BLaER1 (cell line): ENCODE measurements around the gene GPAT2.
"Not testable (repeated sequence)": the region's sequence is repeated elsewhere in the genome, so short reads cannot be mapped to it uniquely, and the experiment has no call there.

Experiments used
- H3K27ac ChIP-seq: shearing (Covaris generic); formaldehyde crosslinking; 2 replicates; pipeline ENCODE4 v1.8.1; 2022
- H3K27me3 ChIP-seq: shearing (Covaris generic); formaldehyde crosslinking; 2 replicates; pipeline ENCODE4 v1.8.1; 2022
- H3K36me3 ChIP-seq: shearing (Covaris generic); formaldehyde crosslinking; 2 replicates; pipeline ENCODE4 v1.8.1; 2022
- H3K4me1 ChIP-seq: shearing (Covaris generic); formaldehyde crosslinking; 2 replicates; pipeline ENCODE4 v1.8.1; 2022
- H3K4me2 ChIP-seq: shearing (Covaris generic); formaldehyde crosslinking; 2 replicates; pipeline ENCODE4 v1.8.1; 2022
- H3K4me3 ChIP-seq: shearing (Covaris generic); formaldehyde crosslinking; 2 replicates; pipeline ENCODE4 v1.8.1; 2022
- H3K9ac ChIP-seq: shearing (Covaris generic); formaldehyde crosslinking; 2 replicates; pipeline ENCODE4 v1.8.1; 2022
- H3K9me3 ChIP-seq: shearing (Covaris generic); formaldehyde crosslinking; 2 replicates; pipeline ENCODE4 v1.8.1; 2022
- H4K20me1 ChIP-seq: shearing (Covaris generic); formaldehyde crosslinking; 2 replicates; pipeline ENCODE4 v1.8.1; 2022
- Cebpa-rat ChIP-seq: shearing (Covaris generic); IDR thresholded peaks from 2 replicates; pipeline ENCODE4 v1.8.1; 2022

Gene GPAT2

GRCh38 chr2:96055830-96056229 lies 21.1 kb upstream of the GPAT2 start:
- H4K20me1 ChIP-seq, H3K4me2 ChIP-seq, H3K36me3 ChIP-seq, H3K9me3 ChIP-seq, H3K4me3 ChIP-seq, H3K9ac ChIP-seq, H3K4me1 ChIP-seq, H3K27me3 ChIP-seq, H3K27ac ChIP-seq: not testable (repeated sequence)

GRCh38 chr2:96054537-96054936 lies 19.8 kb upstream of the GPAT2 start:
- H3K4me1 ChIP-seq, H3K9ac ChIP-seq, H3K9me3 ChIP-seq, H3K27ac ChIP-seq, H4K20me1 ChIP-seq, H3K36me3 ChIP-seq, H3K4me3 ChIP-seq, H3K4me2 ChIP-seq, H3K27me3 ChIP-seq: not testable (repeated sequence)

GRCh38 chr2:96053385-96053784 lies 18.7 kb upstream of the GPAT2 start:
- not testable (repeated sequence) for H3K4me2 ChIP-seq, H3K4me1 ChIP-seq, H3K27me3 ChIP-seq, H3K9ac ChIP-seq, H3K4me3 ChIP-seq, H3K27ac ChIP-seq, H3K9me3 ChIP-seq, H3K36me3 ChIP-seq, H4K20me1 ChIP-seq

GRCh38 chr2:96052632-96053031 lies 17.9 kb upstream of the GPAT2 start:
- not testable (repeated sequence) for H3K4me1 ChIP-seq, H3K27me3 ChIP-seq, H3K9me3 ChIP-seq, H3K4me2 ChIP-seq, H3K9ac ChIP-seq, H4K20me1 ChIP-seq, H3K36me3 ChIP-seq, H3K27ac ChIP-seq, H3K4me3 ChIP-seq

GRCh38 chr2:96049917-96050262 lies 15.2 kb upstream of the GPAT2 start:
- H3K36me3 ChIP-seq, H3K27ac ChIP-seq, H3K9ac ChIP-seq, H3K9me3 ChIP-seq, H3K4me2 ChIP-seq, H3K27me3 ChIP-seq, H4K20me1 ChIP-seq, H3K4me1 ChIP-seq, H3K4me3 ChIP-seq: not testable (repeated sequence)

GRCh38 chr2:96049049-96049916 lies 14.6 kb upstream of the GPAT2 start:
- H3K27ac ChIP-seq, H3K4me1 ChIP-seq, H3K4me2 ChIP-seq: not testable (repeated sequence)

GRCh38 chr2:96035554-96035953 lies 838 bp upstream of the GPAT2 start:
- H4K20me1 ChIP-seq, H3K4me2 ChIP-seq, H3K9ac ChIP-seq, H3K27ac ChIP-seq, H3K4me3 ChIP-seq, H3K4me1 ChIP-seq, H3K36me3 ChIP-seq, H3K27me3 ChIP-seq, H3K9me3 ChIP-seq: not testable (repeated sequence)

More at GRCh38 chr2:96049049-96049916, 14.6 kb upstream of the GPAT2 start:
- H3K4me3 ChIP-seq, H4K20me1 ChIP-seq, H3K9ac ChIP-seq, H3K27me3 ChIP-seq, H3K9me3 ChIP-seq, H3K36me3 ChIP-seq: not testable (repeated sequence)

GRCh38 chr2:96033997-96034396 lies 719 bp downstream of the GPAT2 start:
- not testable (repeated sequence) for H3K27me3 ChIP-seq

GRCh38 chr2:96027725-96028325 lies 6.9 kb downstream of the GPAT2 start:
- H3K27ac ChIP-seq, H3K4me2 ChIP-seq, H3K27me3 ChIP-seq, H3K9me3 ChIP-seq, H3K4me3 ChIP-seq, H3K9ac ChIP-seq, H4K20me1 ChIP-seq, H3K36me3 ChIP-seq, H3K4me1 ChIP-seq: not testable (repeated sequence)

More at GRCh38 chr2:96033997-96034396, 719 bp downstream of the GPAT2 start:
- H4K20me1 ChIP-seq, H3K36me3 ChIP-seq, H3K4me1 ChIP-seq, H3K4me2 ChIP-seq, H3K9me3 ChIP-seq, H3K27ac ChIP-seq, H3K4me3 ChIP-seq, H3K9ac ChIP-seq: not testable (repeated sequence)

GRCh38 chr2:96025755-96026154 lies 9.0 kb downstream of the GPAT2 start:
- not testable (repeated sequence) for H3K36me3 ChIP-seq, H3K27ac ChIP-seq, H3K9ac ChIP-seq, H3K4me3 ChIP-seq, H3K27me3 ChIP-seq, H3K9me3 ChIP-seq, H3K4me1 ChIP-seq, H3K4me2 ChIP-seq, H4K20me1 ChIP-seq

- no peaks in the 10 kb centered on the region for H3K9me3 ChIP-seq
- no peak overlapping the region for H3K4me3 ChIP-seq
- no peaks in the 10 kb centered on the region for H4K20me1 ChIP-seq
- no peak overlapping the region for H3K27ac ChIP-seq
- no peaks in the 10 kb centered on the region for H3K27me3 ChIP-seq
- H3K36me3 ChIP-seq = no peaks in the 10 kb centered on the region
- no peak overlapping the region for H3K4me2 ChIP-seq
- no peak for TF ChIP-seq Cebpa-rat
- H3K4me1 ChIP-seq = peaks cover 15% of the 10 kb centered on the region
- no peak overlapping the region for H3K9ac ChIP-seq
Observed at GRCh38 chr2:96025194-96025492, 9.6 kb downstream of the GPAT2 start.
